ENCODE results near the gene ATP9A.

The ATP9A gene

DNA sequence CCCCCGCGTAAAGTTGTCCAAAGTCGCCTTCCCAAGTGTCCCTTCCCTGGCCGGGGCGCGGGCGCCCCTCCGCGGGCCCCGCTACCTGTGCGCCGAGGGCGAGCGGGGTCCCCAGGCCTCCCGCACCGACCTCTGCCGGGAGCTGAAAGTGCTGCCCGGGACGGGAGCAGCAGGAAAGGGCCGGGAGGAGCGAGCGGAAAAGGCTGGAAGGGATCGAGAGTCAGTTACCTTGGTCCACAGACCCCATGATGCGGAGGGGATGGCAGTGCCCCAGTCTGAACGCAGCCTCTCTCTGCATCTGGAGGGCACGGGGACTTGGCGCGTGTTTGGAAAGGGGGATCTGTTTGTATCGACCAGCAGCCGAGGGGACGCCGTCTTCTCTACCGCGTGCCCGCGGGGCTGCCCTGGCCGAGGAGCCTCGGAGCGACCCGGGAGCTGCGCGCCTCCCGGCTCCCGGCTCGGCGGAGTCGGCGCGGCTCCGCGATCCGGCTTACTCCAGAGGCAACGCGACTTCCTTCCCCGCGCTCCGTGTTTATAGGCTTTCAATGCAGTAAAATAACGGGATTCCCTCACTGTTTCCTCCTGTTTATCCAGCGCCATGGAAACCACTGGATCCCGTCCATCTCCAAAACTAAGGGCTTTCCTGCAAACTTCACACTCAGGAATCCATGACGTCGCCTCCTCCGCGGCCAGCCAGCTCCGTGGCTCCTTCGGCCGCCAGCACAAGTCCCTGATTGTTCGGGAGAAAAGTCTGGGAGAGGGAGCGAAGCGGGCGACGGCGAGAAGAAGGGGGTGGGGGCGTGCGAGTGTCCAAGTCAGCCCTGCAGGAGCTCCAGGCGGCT is 205.6 kb downstream of the ATP9A start (continued):
- peak; percentile 61; the same call in 1 of the 2 replicates for TF ChIP-seq HOXD13 (CRISPR knock-in tag; IDR thresholded peaks at IDR 0.05; ENCODE audit: borderline replicate concordance)
- TF ChIP-seq, protein P1, sequence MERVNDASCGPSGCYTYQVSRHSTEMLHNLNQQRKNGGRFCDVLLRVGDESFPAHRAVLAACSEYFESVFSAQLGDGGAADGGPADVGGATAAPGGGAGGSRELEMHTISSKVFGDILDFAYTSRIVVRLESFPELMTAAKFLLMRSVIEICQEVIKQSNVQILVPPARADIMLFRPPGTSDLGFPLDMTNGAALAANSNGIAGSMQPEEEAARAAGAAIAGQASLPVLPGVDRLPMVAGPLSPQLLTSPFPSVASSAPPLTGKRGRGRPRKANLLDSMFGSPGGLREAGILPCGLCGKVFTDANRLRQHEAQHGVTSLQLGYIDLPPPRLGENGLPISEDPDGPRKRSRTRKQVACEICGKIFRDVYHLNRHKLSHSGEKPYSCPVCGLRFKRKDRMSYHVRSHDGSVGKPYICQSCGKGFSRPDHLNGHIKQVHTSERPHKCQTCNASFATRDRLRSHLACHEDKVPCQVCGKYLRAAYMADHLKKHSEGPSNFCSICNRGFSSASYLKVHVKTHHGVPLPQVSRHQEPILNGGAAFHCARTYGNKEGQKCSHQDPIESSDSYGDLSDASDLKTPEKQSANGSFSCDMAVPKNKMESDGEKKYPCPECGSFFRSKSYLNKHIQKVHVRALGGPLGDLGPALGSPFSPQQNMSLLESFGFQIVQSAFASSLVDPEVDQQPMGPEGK (tag by site-specific recombination; IDR thresholded peaks at IDR 0.05), result peak; percentile 24; the same call in 1 of the 2 replicates
- TF ChIP-seq, protein P2, sequence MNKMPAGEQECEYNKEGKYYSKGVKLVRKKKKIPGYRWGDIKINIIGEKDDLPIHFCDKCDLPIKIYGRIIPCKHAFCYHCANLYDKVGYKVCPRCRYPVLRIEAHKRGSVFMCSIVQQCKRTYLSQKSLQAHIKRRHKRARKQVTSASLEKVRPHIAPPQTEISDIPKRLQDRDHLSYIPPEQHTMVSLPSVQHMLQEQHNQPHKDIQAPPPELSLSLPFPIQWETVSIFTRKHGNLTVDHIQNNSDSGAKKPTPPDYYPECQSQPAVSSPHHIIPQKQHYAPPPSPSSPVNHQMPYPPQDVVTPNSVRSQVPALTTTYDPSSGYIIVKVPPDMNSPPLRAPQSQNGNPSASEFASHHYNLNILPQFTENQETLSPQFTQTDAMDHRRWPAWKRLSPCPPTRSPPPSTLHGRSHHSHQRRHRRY (tag by site-specific recombination; IDR thresholded peaks at IDR 0.05), result no peak
- no peak for TF ChIP-seq ZNF274 (IDR thresholded peaks at IDR 0.05; ENCODE audit: low read length)
- no peak for TF ChIP-seq ZNF274 (tag by site-specific recombination; IDR thresholded peaks at IDR 0.05; ENCODE audit: borderline replicate concordance)
- TF ChIP-seq, protein P3, sequence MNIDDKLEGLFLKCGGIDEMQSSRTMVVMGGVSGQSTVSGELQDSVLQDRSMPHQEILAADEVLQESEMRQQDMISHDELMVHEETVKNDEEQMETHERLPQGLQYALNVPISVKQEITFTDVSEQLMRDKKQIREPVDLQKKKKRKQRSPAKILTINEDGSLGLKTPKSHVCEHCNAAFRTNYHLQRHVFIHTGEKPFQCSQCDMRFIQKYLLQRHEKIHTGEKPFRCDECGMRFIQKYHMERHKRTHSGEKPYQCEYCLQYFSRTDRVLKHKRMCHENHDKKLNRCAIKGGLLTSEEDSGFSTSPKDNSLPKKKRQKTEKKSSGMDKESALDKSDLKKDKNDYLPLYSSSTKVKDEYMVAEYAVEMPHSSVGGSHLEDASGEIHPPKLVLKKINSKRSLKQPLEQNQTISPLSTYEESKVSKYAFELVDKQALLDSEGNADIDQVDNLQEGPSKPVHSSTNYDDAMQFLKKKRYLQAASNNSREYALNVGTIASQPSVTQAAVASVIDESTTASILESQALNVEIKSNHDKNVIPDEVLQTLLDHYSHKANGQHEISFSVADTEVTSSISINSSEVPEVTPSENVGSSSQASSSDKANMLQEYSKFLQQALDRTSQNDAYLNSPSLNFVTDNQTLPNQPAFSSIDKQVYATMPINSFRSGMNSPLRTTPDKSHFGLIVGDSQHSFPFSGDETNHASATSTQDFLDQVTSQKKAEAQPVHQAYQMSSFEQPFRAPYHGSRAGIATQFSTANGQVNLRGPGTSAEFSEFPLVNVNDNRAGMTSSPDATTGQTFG (tag by site-specific recombination; IDR thresholded peaks at IDR 0.05; ENCODE audit: borderline replicate concordance), result no peak
- TF ChIP-seq, protein P4, sequence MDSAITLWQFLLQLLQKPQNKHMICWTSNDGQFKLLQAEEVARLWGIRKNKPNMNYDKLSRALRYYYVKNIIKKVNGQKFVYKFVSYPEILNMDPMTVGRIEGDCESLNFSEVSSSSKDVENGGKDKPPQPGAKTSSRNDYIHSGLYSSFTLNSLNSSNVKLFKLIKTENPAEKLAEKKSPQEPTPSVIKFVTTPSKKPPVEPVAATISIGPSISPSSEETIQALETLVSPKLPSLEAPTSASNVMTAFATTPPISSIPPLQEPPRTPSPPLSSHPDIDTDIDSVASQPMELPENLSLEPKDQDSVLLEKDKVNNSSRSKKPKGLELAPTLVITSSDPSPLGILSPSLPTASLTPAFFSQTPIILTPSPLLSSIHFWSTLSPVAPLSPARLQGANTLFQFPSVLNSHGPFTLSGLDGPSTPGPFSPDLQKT (IDR thresholded peaks at IDR 0.05; ENCODE audit: borderline replicate concordance, low read depth, low read length), result no peak
- TF ChIP-seq KLF16 (tag by site-specific recombination; IDR thresholded peaks at IDR 0.05), result peak; percentile 69; the same call in 1 of the 2 replicates
- TF ChIP-seq, protein P5, sequence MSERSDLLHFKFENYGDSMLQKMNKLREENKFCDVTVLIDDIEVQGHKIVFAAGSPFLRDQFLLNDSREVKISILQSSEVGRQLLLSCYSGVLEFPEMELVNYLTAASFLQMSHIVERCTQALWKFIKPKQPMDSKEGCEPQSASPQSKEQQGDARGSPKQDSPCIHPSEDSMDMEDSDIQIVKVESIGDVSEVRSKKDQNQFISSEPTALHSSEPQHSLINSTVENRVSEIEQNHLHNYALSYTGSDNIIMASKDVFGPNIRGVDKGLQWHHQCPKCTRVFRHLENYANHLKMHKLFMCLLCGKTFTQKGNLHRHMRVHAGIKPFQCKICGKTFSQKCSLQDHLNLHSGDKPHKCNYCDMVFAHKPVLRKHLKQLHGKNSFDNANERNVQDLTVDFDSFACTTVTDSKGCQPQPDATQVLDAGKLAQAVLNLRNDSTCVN (tag by site-specific recombination; optimal IDR thresholded peaks at IDR 0.05), result peak; percentile 98
- TF ChIP-seq ZFP3 (tag by site-specific recombination; IDR thresholded peaks at IDR 0.05; ENCODE audit: low read depth), result no peak
- no peak for TF ChIP-seq SCRT1 (tag by site-specific recombination; IDR thresholded peaks at IDR 0.05; ENCODE audit: borderline replicate concordance)
- TF ChIP-seq, protein P6, sequence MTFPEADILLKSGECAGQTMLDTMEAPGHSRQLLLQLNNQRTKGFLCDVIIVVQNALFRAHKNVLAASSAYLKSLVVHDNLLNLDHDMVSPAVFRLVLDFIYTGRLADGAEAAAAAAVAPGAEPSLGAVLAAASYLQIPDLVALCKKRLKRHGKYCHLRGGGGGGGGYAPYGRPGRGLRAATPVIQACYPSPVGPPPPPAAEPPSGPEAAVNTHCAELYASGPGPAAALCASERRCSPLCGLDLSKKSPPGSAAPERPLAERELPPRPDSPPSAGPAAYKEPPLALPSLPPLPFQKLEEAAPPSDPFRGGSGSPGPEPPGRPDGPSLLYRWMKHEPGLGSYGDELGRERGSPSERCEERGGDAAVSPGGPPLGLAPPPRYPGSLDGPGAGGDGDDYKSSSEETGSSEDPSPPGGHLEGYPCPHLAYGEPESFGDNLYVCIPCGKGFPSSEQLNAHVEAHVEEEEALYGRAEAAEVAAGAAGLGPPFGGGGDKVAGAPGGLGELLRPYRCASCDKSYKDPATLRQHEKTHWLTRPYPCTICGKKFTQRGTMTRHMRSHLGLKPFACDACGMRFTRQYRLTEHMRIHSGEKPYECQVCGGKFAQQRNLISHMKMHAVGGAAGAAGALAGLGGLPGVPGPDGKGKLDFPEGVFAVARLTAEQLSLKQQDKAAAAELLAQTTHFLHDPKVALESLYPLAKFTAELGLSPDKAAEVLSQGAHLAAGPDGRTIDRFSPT (tag by site-specific recombination; IDR thresholded peaks at IDR 0.05), result peak; percentile 93
- TF ChIP-seq, protein P7, sequence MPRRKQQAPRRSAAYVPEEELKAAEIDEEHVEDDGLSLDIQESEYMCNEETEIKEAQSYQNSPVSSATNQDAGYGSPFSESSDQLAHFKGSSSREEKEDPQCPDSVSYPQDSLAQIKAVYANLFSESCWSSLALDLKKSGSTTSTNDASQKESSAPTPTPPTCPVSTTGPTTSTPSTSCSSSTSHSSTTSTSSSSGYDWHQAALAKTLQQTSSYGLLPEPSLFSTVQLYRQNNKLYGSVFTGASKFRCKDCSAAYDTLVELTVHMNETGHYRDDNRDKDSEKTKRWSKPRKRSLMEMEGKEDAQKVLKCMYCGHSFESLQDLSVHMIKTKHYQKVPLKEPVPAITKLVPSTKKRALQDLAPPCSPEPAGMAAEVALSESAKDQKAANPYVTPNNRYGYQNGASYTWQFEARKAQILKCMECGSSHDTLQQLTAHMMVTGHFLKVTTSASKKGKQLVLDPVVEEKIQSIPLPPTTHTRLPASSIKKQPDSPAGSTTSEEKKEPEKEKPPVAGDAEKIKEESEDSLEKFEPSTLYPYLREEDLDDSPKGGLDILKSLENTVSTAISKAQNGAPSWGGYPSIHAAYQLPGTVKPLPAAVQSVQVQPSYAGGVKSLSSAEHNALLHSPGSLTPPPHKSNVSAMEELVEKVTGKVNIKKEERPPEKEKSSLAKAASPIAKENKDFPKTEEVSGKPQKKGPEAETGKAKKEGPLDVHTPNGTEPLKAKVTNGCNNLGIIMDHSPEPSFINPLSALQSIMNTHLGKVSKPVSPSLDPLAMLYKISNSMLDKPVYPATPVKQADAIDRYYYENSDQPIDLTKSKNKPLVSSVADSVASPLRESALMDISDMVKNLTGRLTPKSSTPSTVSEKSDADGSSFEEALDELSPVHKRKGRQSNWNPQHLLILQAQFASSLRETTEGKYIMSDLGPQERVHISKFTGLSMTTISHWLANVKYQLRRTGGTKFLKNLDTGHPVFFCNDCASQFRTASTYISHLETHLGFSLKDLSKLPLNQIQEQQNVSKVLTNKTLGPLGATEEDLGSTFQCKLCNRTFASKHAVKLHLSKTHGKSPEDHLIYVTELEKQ (tag by site-specific recombination; IDR thresholded peaks at IDR 0.05; ENCODE audit: borderline replicate concordance), result no peak
- no peak for TF ChIP-seq ZNF302 (tag by site-specific recombination; IDR thresholded peaks at IDR 0.05; ENCODE audit: low read depth)
- TF ChIP-seq ZNF843 (tag by site-specific recombination; IDR thresholded peaks at IDR 0.05), result no peak
- TF ChIP-seq ZNF48 (tag by site-specific recombination; IDR thresholded peaks at IDR 0.05), result no peak
- no peak for TF ChIP-seq ZBTB7A (tag by site-specific recombination; IDR thresholded peaks at IDR 0.05; ENCODE audit: low read depth)
- no peak for TF ChIP-seq ZNF654 (tag by site-specific recombination; IDR thresholded peaks at IDR 0.05; ENCODE audit: low read depth)
- no peak for TF ChIP-seq ZNF776 (tag by site-specific recombination; IDR thresholded peaks at IDR 0.05; ENCODE audit: borderline replicate concordance)
- TF ChIP-seq KLF8 (tag by site-specific recombination; IDR thresholded peaks at IDR 0.05), result peak; percentile 34; the same call in 1 of the 2 replicates
- TF ChIP-seq ZNF792 (tag by site-specific recombination; IDR thresholded peaks at IDR 0.05), result no peak
- TF ChIP-seq KLF1 (tag by site-specific recombination; IDR thresholded peaks at IDR 0.05), result peak; percentile 26; the same call in 1 of the 2 replicates
- no peak for TF ChIP-seq ZNF660 (tag by site-specific recombination; IDR thresholded peaks at IDR 0.05)
- no peak for TF ChIP-seq ZFP41 (tag by site-specific recombination; IDR thresholded peaks at IDR 0.05; ENCODE audit: borderline replicate concordance)
- TF ChIP-seq SETDB1 (IDR thresholded peaks at IDR 0.05; ENCODE audit: insufficient read length, low read length), result no peak

All from HEK293 (cell line).